Measurements from ENCODE around the gene WNT11. TPM values are rescaled to one million over a fixed set of nuclear protein-coding genes. Genes with fewer than 3 reads are reported as not detected.

Gene WNT11
- total RNA-seq, 1 experiment from 2014 or later = 0.40 TPM

- ChIA-PET POLR2A (ENCODE audit: unreplicated experiment) (no interaction called here), CTCF (no interaction called here)
- TF ChIP-seq, protein P1, sequence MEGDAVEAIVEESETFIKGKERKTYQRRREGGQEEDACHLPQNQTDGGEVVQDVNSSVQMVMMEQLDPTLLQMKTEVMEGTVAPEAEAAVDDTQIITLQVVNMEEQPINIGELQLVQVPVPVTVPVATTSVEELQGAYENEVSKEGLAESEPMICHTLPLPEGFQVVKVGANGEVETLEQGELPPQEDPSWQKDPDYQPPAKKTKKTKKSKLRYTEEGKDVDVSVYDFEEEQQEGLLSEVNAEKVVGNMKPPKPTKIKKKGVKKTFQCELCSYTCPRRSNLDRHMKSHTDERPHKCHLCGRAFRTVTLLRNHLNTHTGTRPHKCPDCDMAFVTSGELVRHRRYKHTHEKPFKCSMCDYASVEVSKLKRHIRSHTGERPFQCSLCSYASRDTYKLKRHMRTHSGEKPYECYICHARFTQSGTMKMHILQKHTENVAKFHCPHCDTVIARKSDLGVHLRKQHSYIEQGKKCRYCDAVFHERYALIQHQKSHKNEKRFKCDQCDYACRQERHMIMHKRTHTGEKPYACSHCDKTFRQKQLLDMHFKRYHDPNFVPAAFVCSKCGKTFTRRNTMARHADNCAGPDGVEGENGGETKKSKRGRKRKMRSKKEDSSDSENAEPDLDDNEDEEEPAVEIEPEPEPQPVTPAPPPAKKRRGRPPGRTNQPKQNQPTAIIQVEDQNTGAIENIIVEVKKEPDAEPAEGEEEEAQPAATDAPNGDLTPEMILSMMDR (conservative IDR thresholded peaks at IDR 0.05; ENCODE audit: low read depth, low read length) = no peak
- TF ChIP-seq EZH2 (IDR thresholded peaks at IDR 0.05; ENCODE audit: low read length, unreplicated experiment) = no peak
- TF ChIP-seq EZH2phosphoT487 (IDR thresholded peaks at IDR 0.05; ENCODE audit: borderline replicate concordance, low read length) = no peak
- Histone ChIP-seq H2AFZ (ENCODE audit: low read length) (no peak overlapping the region), H3K9me3 (ENCODE audit: low read length) (no peaks in the 10 kb centered on the region), H4K20me1 (ENCODE audit: low read length) (no peaks in the 10 kb centered on the region), H3K79me2 (ENCODE audit: low read length) (no peaks in the 10 kb centered on the region), H3K9me2 (replicated peaks; ENCODE audit: low read length) (no peaks in the 10 kb centered on the region), H3K4me1 (ENCODE audit: insufficient read depth, low read length) (no peaks in the 10 kb centered on the region), H3K9ac (ENCODE audit: low read length) (no peak overlapping the region), H3K4me3 (ENCODE audit: low read length) (no peak overlapping the region), H3F3A (ENCODE audit: low read length, unreplicated experiment) (no peaks in the 10 kb centered on the region), H3K4me2 (ENCODE audit: low read length) (no peak overlapping the region), H3K36me3 (ENCODE audit: low read depth, low read length) (no peaks in the 10 kb centered on the region), H3K27me3 (ENCODE audit: low read length) (no peaks in the 10 kb centered on the region), H3K27ac (ENCODE audit: low read length) (no peak overlapping the region)
- BruUV-seq (replicated peaks) = no TSS peak
- ATAC-seq = no peak
- no peak for DNase-seq
- intact Hi-C loops (cut with micrococcal nuclease) = no loop called here
These were observed 30.5 kb downstream of the WNT11 start for GRCh38 chr11:76175783-76176182.

DNA sequence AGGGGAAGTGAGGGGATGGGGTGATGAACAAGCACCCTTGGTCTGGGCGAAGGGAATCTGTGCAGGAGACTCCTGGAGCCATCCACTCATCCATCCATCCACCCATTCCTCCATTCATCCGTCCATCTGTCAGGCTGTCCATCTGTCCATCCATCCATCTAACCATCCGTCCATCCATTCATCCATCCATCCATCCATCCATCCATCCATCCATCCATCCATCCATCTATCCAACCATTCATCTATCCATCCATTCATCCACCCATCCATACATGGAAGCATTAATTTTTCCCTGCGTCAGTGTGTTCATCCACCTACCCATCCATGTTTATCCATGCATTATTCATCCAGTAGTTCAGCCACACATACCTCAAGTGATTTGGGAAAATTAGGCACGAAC lies 32.0 kb downstream of the WNT11 start:
- Histone ChIP-seq H3K4me1 (ENCODE audit: insufficient read depth, low read length) (no peaks in the 10 kb centered on the region), H3K36me3 (ENCODE audit: low read depth, low read length) (no peaks in the 10 kb centered on the region), H4K20me1 (ENCODE audit: low read length) (no peaks in the 10 kb centered on the region), H3K79me2 (ENCODE audit: low read length) (no peaks in the 10 kb centered on the region), H2AFZ (ENCODE audit: low read length) (no peak overlapping the region), H3K27me3 (ENCODE audit: low read length) (no peaks in the 10 kb centered on the region), H3K4me3 (ENCODE audit: low read length) (no peak overlapping the region), H3K9me2 (replicated peaks; ENCODE audit: low read length) (no peaks in the 10 kb centered on the region), H3K9me3 (ENCODE audit: low read length) (no peaks in the 10 kb centered on the region), H3F3A (ENCODE audit: low read length, unreplicated experiment) (no peaks in the 10 kb centered on the region), H3K27ac (ENCODE audit: low read length) (no peak overlapping the region), H3K9ac (ENCODE audit: low read length) (no peak overlapping the region), H3K4me2 (ENCODE audit: low read length) (no peak overlapping the region)
- no peak for DNase-seq
- no peak for ATAC-seq
- intact Hi-C loops (cut with micrococcal nuclease) = no loop called here
- ChIA-PET CTCF (no interaction called here), POLR2A (ENCODE audit: unreplicated experiment) (no interaction called here)
- BruUV-seq (replicated peaks) = no TSS peak
- TF ChIP-seq EZH2phosphoT487 (IDR thresholded peaks at IDR 0.05; ENCODE audit: borderline replicate concordance, low read length) (no peak), EZH2 (IDR thresholded peaks at IDR 0.05; ENCODE audit: low read length, unreplicated experiment) (no peak)
- TF ChIP-seq, protein P1 (conservative IDR thresholded peaks at IDR 0.05; ENCODE audit: low read depth, low read length) = no peak

DNA sequence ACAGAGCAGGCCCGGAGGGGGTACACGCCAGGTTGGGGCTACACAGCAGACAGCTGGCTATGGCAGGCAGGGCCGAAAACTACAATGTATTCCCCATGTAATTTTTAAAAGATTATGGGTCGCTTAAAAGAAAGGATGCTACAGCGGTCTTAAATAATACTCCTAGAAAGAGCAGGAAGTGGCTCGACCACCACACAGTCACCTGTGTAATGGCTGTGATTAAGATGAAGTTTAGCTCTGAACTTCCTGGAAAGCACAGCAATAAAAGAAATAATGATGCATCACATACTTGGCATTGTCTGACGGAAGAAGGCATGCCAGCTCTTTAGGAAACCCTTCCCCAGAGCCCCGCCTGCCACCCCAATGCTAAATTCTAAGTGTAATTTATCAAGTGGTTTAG lies 32.6 kb downstream of the WNT11 start:
- no peak overlapping the region for H3K9ac ChIP-seq (ENCODE audit: low read length)
- no peak overlapping the region for H2AFZ ChIP-seq (ENCODE audit: low read length)
- no peaks in the 10 kb centered on the region for H3K4me1 ChIP-seq (ENCODE audit: insufficient read depth, low read length)
- no peak overlapping the region for H3K4me3 ChIP-seq (ENCODE audit: low read length)
- intact Hi-C loops (cut with micrococcal nuclease) = no loop called here
- DNase-seq (peak; percentile 36), ATAC-seq (peak; percentile 30; the same call in 1 of the 2 replicates)
- no peaks in the 10 kb centered on the region for H3F3A ChIP-seq (ENCODE audit: low read length, unreplicated experiment)
- no peak overlapping the region for H3K27ac ChIP-seq (ENCODE audit: low read length)
- H3K27me3 ChIP-seq (ENCODE audit: low read length) = no peaks in the 10 kb centered on the region
- no peaks in the 10 kb centered on the region for H3K9me2 ChIP-seq (replicated peaks; ENCODE audit: low read length)
- BruUV-seq (replicated peaks) = no TSS peak
- CTCF ChIA-PET = no interaction called here
- no peaks in the 10 kb centered on the region for H3K79me2 ChIP-seq (ENCODE audit: low read length)
- H3K9me3 ChIP-seq (ENCODE audit: low read length) = no peaks in the 10 kb centered on the region
- TF ChIP-seq EZH2 (IDR thresholded peaks at IDR 0.05; ENCODE audit: low read length, unreplicated experiment) = no peak
- TF ChIP-seq EZH2phosphoT487 (IDR thresholded peaks at IDR 0.05; ENCODE audit: borderline replicate concordance, low read length) = no peak
- TF ChIP-seq, protein P1 (conservative IDR thresholded peaks at IDR 0.05; ENCODE audit: low read depth, low read length) = no peak
- no peak overlapping the region for H3K4me2 ChIP-seq (ENCODE audit: low read length)
- H3K36me3 ChIP-seq (ENCODE audit: low read depth, low read length) = no peaks in the 10 kb centered on the region
- H4K20me1 ChIP-seq (ENCODE audit: low read length) = no peaks in the 10 kb centered on the region
- POLR2A ChIA-PET (ENCODE audit: unreplicated experiment) = no interaction called here
